Endothelial cell of umbilical vein (primary cell): ENCODE measurements around the gene CCDC60. TPM values are rescaled to one million over a fixed set of nuclear protein-coding genes. Genes with fewer than 3 reads are reported as not detected.

Experiments
- BruUV-seq: library from RNA; stranded (reverse); fragments of 400-500 nt; replicated peaks from 2 replicates; lab custom pipeline; 2021; lab: Mats Ljungman, UMichigan
- CTCF ChIA-PET: fragments of 300-600, 350-600 bp; sonication (Branson Sonifier 250); formaldehyde crosslinking; loops from one replicate; lab custom pipeline; 2021; ENCODE audit warnings: antibody characterized with exemption, inconsistent platforms; lab: Charles Lee
- POLR2A ChIA-PET: fragments of 300-600, 350-600 bp; sonication (Branson Sonifier 250); formaldehyde crosslinking; loops from one replicate; lab custom pipeline; 2021; ENCODE audit warnings: antibody characterized with exemption, inconsistent platforms; lab: Charles Lee
- DNase-seq: peaks from one replicate; pipeline ENCODE4 v3.0.0-alpha.2; 2011; ENCODE audit warnings: low read depth, low spot score
- FAIRE-seq: peaks from 2 replicates; lab custom pipeline; 2011; peaks lifted over from hg19 to GRCh38; lab: Jason Lieb, UNC
- H2AFZ ChIP-seq: 2 replicates; pipeline ENCODE4 v1.6.0; 2012; ENCODE audit warnings: low read depth, low read length, control low read depth, inconsistent platforms
- H3K27ac ChIP-seq: 2 replicates; pipeline ENCODE4 v1.5.1; 2011; ENCODE audit warnings: low read depth, mild to moderate bottlenecking, control low read depth, low read length, moderate library complexity; ENCODE audit not compliant: insufficient read depth
- H3K27me3 ChIP-seq, 2 experiments: 2 replicates each; pipeline versions ENCODE4 v1.6.0 to v1.6.1; 2011; ENCODE audit warnings: low read length in 2 of 2, mixed read lengths in 1 of 2; ENCODE audit not compliant: control insufficient read depth in 2 of 2, insufficient read depth in 2 of 2
- H3K36me3 ChIP-seq, 2 experiments: 2 replicates in 1 of 2; 3 replicates in 1 of 2; pipeline ENCODE4 v1.5.1; 2011; ENCODE audit warnings: low read length in 2 of 2, mild to moderate bottlenecking in 1 of 2, moderate library complexity in 1 of 2; ENCODE audit not compliant: control insufficient read depth in 2 of 2, insufficient read depth in 2 of 2; ENCODE audit errors: extremely low read depth in 1 of 2
- H3K4me1 ChIP-seq: 3 replicates; pipeline ENCODE4 v1.5.1; 2011; ENCODE audit warnings: mild to moderate bottlenecking, low read length; ENCODE audit not compliant: control insufficient read depth, insufficient read depth; ENCODE audit errors: extremely low read depth
- H3K4me2 ChIP-seq: 2 replicates; pipeline ENCODE4 v1.6.1; 2011; ENCODE audit warnings: low read length, control low read depth, mixed read lengths; ENCODE audit not compliant: insufficient read depth
- H3K4me3 ChIP-seq, 3 experiments: fragments of 200-600 bp in 1 of 3; sonication (generic), shearing (Covaris generic) in 1 of 3; replicated peaks in 1 of 3; 2 replicates each; pipeline ENCODE4 v1.5.1; 2011 to 2016; ENCODE audit warnings: control low read depth in 3 of 3, low read length in 3 of 3, mild to moderate bottlenecking in 2 of 3, inconsistent platforms in 1 of 3, low read depth in 1 of 3, moderate library complexity in 1 of 3; ENCODE audit not compliant: insufficient read depth in 1 of 3
- H3K79me2 ChIP-seq: 2 replicates; pipeline ENCODE4 v1.6.0; 2012; ENCODE audit warnings: low read length, inconsistent platforms; ENCODE audit not compliant: control insufficient read depth, insufficient read depth
- H3K9ac ChIP-seq: replicated peaks from 2 replicates; pipeline ENCODE3; 2011; ENCODE audit warnings: low read length, control low read depth; ENCODE audit not compliant: insufficient read depth; ENCODE audit errors: extremely low read depth
- H3K9me1 ChIP-seq: replicated peaks from 3 replicates; pipeline ENCODE4 v1.6.0; 2011; ENCODE audit warnings: mild to moderate bottlenecking, low read length; ENCODE audit not compliant: control insufficient read depth, insufficient read depth; ENCODE audit errors: extremely low read depth
- H3K9me3 ChIP-seq: replicated peaks from 2 replicates; pipeline ENCODE4 v1.5.1; 2012; ENCODE audit warnings: low read length, inconsistent platforms; ENCODE audit not compliant: control insufficient read depth, insufficient read depth
- H4K20me1 ChIP-seq: replicated peaks from 2 replicates; pipeline ENCODE3; 2011; ENCODE audit warnings: mild to moderate bottlenecking, low read length; ENCODE audit not compliant: control insufficient read depth, insufficient read depth; ENCODE audit errors: extremely low read depth
- EZH2 ChIP-seq: IDR thresholded peaks from 2 replicates; pipeline ENCODE4 v1.6.1; 2012; ENCODE audit warnings: borderline replicate concordance, low read depth, mild to moderate bottlenecking, moderate library complexity, low read length, inconsistent platforms; ENCODE audit not compliant: severe bottlenecking
- FOS ChIP-seq: IDR thresholded peaks from 2 replicates; pipeline ENCODE4 v1.6.1; 2011; ENCODE audit warnings: mild to moderate bottlenecking, low read length, moderate library complexity, borderline replicate concordance; ENCODE audit not compliant: insufficient read depth
- GATA2 ChIP-seq: IDR thresholded peaks from 2 replicates; pipeline ENCODE4 v1.7.0; 2011; ENCODE audit warnings: low read depth, mild to moderate bottlenecking, moderate library complexity, mixed read lengths, low read length; ENCODE audit not compliant: insufficient read length, insufficient read depth
- JUN ChIP-seq: IDR thresholded peaks from 2 replicates; pipeline ENCODE4 v1.6.1; 2011; ENCODE audit warnings: borderline replicate concordance, low read depth; ENCODE audit not compliant: insufficient read length, insufficient read depth
- MAX ChIP-seq: IDR thresholded peaks from 2 replicates; pipeline ENCODE4 v1.6.1; 2011; ENCODE audit not compliant: insufficient read depth, insufficient read length
- MYC ChIP-seq: IDR thresholded peaks from one replicate; pipeline ENCODE4 v1.6.1; 2011; ENCODE audit warnings: mild to moderate bottlenecking, low read depth, low read length
- POLR2A ChIP-seq: IDR thresholded peaks from 2 replicates; pipeline ENCODE4 v1.6.1; 2012; ENCODE audit warnings: low read depth, mild to moderate bottlenecking, control low read depth, low read length
- POLR2AphosphoS5 ChIP-seq: IDR thresholded peaks from 2 replicates; pipeline ENCODE4 v1.6.1; 2012; ENCODE audit warnings: low read depth, mild to moderate bottlenecking, control low read depth, low read length, moderate library complexity; ENCODE audit not compliant: insufficient read depth
- dilution Hi-C: fragments of 300-500 bp; cut with MboI; formaldehyde crosslinking; loops from one replicate; pipeline ENCODE4 v1.15.0; 2019; ENCODE audit warnings: low sequenced_read_pairs; ENCODE audit not compliant: extremely low pct_ligation_motif_present
- intact Hi-C: fragments of 100-400 bp; cut with micrococcal nuclease; formaldehyde crosslinking; loops from one replicate; pipeline ENCODE4 v1.10.0; 2022
- polyA plus RNA-seq, 4 experiments: library from polyadenylated mRNA; depleted of rRNA in 3 of 4; stranded (reverse) in 3 of 4; unstranded in 1 of 4; fragments of >200 nt; gene quantifications; 2 replicates each; pipeline versions ENCODE4 v1.2.1 to v1.2.3, GENCODE V29; 2011 to 2012; ENCODE audit warnings: missing spikeins in 1 of 4
- total RNA-seq: library from RNA; stranded (reverse); gene quantifications from 2 replicates; pipeline ENCODE4 v1.2.3, GENCODE V29; 2021
- TF ChIP-seq, protein P1 (sequence below), 2 donors: IDR thresholded peaks; 1 replicate in 1 of 2; 2 replicates in 1 of 2; pipeline ENCODE4 v1.5.1; 2011; ENCODE audit warnings: low read length in 2 of 2, mild to moderate bottlenecking in 2 of 2, moderate library complexity in 2 of 2, control low read depth in 1 of 2, inconsistent platforms in 1 of 2, low read depth in 1 of 2; ENCODE audit not compliant: insufficient read depth in 1 of 2; ENCODE audit errors: extremely low read depth in 1 of 2

The CCDC60 gene
- total and polyA plus RNA-seq, 2 donors (not counting 3 experiments of a cell fraction or from before 2014, with no cell fraction given) = not detected

- Histone ChIP-seq H3K9ac (no peak overlapping the region), H3K27ac (no peak overlapping the region), H4K20me1 (no peaks in the 10 kb centered on the region), H3K36me3 (no peaks in the 10 kb centered on the region), H3K4me1 (no peaks in the 10 kb centered on the region), H3K9me1 (no peaks in the 10 kb centered on the region), H3K4me3 (no peak overlapping the region), H3K27me3 (no peaks in the 10 kb centered on the region), H3K4me2 (no peak overlapping the region), H3K9me3 (no peaks in the 10 kb centered on the region), H2AFZ (no peak overlapping the region), H3K79me2 (no peaks in the 10 kb centered on the region)
- DNase-seq = no peak
- POLR2A ChIA-PET = no interaction called here
- dilution Hi-C loops (no loop called here), intact Hi-C loops (no loop called here)
- no peak for TF ChIP-seq GATA2
- TF ChIP-seq, protein P1, sequence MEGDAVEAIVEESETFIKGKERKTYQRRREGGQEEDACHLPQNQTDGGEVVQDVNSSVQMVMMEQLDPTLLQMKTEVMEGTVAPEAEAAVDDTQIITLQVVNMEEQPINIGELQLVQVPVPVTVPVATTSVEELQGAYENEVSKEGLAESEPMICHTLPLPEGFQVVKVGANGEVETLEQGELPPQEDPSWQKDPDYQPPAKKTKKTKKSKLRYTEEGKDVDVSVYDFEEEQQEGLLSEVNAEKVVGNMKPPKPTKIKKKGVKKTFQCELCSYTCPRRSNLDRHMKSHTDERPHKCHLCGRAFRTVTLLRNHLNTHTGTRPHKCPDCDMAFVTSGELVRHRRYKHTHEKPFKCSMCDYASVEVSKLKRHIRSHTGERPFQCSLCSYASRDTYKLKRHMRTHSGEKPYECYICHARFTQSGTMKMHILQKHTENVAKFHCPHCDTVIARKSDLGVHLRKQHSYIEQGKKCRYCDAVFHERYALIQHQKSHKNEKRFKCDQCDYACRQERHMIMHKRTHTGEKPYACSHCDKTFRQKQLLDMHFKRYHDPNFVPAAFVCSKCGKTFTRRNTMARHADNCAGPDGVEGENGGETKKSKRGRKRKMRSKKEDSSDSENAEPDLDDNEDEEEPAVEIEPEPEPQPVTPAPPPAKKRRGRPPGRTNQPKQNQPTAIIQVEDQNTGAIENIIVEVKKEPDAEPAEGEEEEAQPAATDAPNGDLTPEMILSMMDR (IDR thresholded peaks at IDR 0.05; ENCODE audit: extremely low read depth in 1 of 2, insufficient read depth in 1 of 2, low read depth in 1 of 2, low read length in 2 of 2) = no peak
- no peak for TF ChIP-seq MYC
- TF ChIP-seq MAX = no peak
- no peak for TF ChIP-seq EZH2
- no peak for TF ChIP-seq POLR2A
- no peak for TF ChIP-seq FOS
- no peak for TF ChIP-seq POLR2AphosphoS5
- no peak for TF ChIP-seq JUN
- CTCF ChIA-PET = no interaction called here
- no peak for FAIRE-seq
- no TSS peak for BruUV-seq
Observed at GRCh38 chr12:119491814-119492213, 157.3 kb downstream of the CCDC60 start.
